HG02870 (cell line): ENCODE measurements around the gene ASTN2.

ENCODE experiments used
- ATAC-seq: cut with Tn5 transposase; IDR thresholded peaks from one replicate; pipeline ENCODE4 v1.9.1; 2021; ENCODE audit warnings: mild to moderate bottlenecking, moderate library complexity; ENCODE audit not compliant: unreplicated experiment

ASTN2 gene

GRCh38 chr9:116379821-116380220 lies 1035.0 kb downstream of the ASTN2 start:
- ATAC-seq = no peak

- ATAC-seq = no peak
Measured at GRCh38 chr9:116378873-116379272, 1036.0 kb downstream of the ASTN2 start.

- no peak for ATAC-seq
Measured at GRCh38 chr9:116377179-116377798, 1037.6 kb downstream of the ASTN2 start.
